Stimulated activated CD4-positive, alpha-beta T cell treated with anti-CD3 and anti-CD28 coated beads, Interleukin-15, amount 100 ng/mL, for 48 hours (primary cell): ENCODE results near the gene TUBB3.
A peak's percentile ranks its signal among the peaks of the same experiment; 100 is the strongest.
"Not testable (repeated sequence)": the region's sequence is repeated elsewhere in the genome, so short reads cannot be mapped to it uniquely, and the experiment has no call there.

ENCODE experiments used
- DNase-seq, 2 donors: peaks; one replicate each; pipeline ENCODE4 v3.0.0-alpha.2; 2020; ENCODE audit warnings: low read depth in 2 of 2

The TUBB3 gene

GRCh38 chr16:89902980-89903379 lies 20.2 kb upstream of the TUBB3 start:
- DNase-seq: no peak

GRCh38 chr16:89903908-89904515 lies 19.1 kb upstream of the TUBB3 start:
- DNase-seq: no peak

- no peak for DNase-seq
Measured at GRCh38 chr16:89904606-89905510, 18.3 kb upstream of the TUBB3 start.

GRCh38 chr16:89905511-89906139 lies 17.5 kb upstream of the TUBB3 start:
- DNase-seq: no peak

GRCh38 chr16:89906140-89907025 lies 16.8 kb upstream of the TUBB3 start:
- no peak for DNase-seq

GRCh38 chr16:89907055-89907814 lies 15.9 kb upstream of the TUBB3 start:
- DNase-seq: no peak

GRCh38 chr16:89908236-89908635 lies 14.9 kb upstream of the TUBB3 start:
- no peak for DNase-seq

GRCh38 chr16:89909777-89910716 lies 13.1 kb upstream of the TUBB3 start:
- peak in 1 of 2 donors; percentile 61 for DNase-seq

GRCh38 chr16:89910717-89911354 lies 12.3 kb upstream of the TUBB3 start:
- no peak for DNase-seq

- DNase-seq: no peak
Measured at GRCh38 chr16:89911375-89911774, 11.8 kb upstream of the TUBB3 start.

- DNase-seq: no peak
Measured at GRCh38 chr16:89912143-89912542, 11.0 kb upstream of the TUBB3 start.

- no peak for DNase-seq
Measured at GRCh38 chr16:89912627-89913026, 10.5 kb upstream of the TUBB3 start.

- DNase-seq: no peak
Measured at GRCh38 chr16:89913408-89914387, 9.4 kb upstream of the TUBB3 start.

GRCh38 chr16:89914642-89915285 lies 8.4 kb upstream of the TUBB3 start:
- not testable (repeated sequence) for DNase-seq

- no peak for DNase-seq
Measured at GRCh38 chr16:89915303-89916232, 7.6 kb upstream of the TUBB3 start.

- peak; percentile 56 to 72 for DNase-seq
Measured at GRCh38 chr16:89917773-89918452, 5.2 kb upstream of the TUBB3 start.
